Measurements from ENCODE around the gene HECW1. TPM values are rescaled to one million over a fixed set of nuclear protein-coding genes. Genes with fewer than 3 reads are reported as not detected.

The HECW1 gene
- total RNA-seq, 2 donors from 2014 or later = 0.24 TPM; not detected in 1

DNA sequence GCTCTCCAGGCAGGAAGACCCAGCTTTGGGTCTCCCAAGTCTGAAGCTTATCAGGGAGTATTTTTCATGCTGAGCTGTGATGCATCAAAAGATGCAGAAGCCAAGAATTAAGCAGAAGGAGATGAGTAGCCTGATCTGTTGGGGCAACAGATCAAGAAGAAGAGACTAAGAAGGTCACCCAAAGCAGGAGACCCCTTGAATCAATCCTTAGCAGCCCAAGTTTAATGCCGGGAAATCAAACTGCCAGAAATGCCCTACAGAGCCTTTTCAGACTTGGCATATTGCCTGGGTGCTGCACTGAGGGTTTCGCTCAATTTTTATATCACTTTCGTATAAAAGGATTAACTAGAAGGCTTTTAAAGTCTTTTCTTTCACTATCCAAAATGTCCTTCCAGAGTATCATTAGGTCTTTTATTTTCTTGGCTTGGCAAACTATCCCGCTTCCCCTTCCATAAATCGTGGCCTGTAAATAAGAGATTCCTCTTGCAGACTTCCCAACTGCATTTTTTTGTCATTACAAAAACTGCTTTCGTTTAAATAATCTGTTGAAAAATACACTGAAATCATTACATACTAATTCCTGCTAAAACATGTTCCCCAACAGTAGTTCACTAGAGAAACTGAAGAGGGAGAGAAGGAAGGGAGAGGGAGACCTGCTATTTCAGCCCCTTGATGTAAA, 421.5 kb downstream of the HECW1 start:
- no peak for DNase-seq (ENCODE audit: low spot score)
- intact Hi-C loops (cut with DNase I) = no loop called here

DNA sequence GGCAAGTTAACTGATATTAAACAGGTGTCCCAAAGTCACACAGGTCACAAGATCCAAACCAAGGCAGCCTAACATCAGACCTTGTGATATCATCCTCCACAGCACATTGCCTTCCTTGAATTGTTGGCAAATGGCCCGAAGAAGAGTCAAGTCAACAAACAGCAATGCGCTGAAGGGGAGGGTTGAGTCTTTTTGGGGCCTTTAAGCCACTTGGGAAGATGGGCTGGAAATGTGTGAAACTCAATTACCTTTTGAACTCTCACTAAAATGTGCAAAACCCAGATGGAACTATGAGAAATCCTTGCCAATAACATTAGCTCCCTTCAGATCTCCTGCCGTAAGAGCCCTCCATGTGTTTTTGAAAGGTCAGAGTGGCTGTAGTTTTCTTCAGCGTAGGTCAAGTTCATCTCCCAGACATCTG, 422.6 kb downstream of the HECW1 start:
- DNase-seq (ENCODE audit: low spot score) = no peak
- intact Hi-C loops (cut with DNase I) = no loop called here

DNA sequence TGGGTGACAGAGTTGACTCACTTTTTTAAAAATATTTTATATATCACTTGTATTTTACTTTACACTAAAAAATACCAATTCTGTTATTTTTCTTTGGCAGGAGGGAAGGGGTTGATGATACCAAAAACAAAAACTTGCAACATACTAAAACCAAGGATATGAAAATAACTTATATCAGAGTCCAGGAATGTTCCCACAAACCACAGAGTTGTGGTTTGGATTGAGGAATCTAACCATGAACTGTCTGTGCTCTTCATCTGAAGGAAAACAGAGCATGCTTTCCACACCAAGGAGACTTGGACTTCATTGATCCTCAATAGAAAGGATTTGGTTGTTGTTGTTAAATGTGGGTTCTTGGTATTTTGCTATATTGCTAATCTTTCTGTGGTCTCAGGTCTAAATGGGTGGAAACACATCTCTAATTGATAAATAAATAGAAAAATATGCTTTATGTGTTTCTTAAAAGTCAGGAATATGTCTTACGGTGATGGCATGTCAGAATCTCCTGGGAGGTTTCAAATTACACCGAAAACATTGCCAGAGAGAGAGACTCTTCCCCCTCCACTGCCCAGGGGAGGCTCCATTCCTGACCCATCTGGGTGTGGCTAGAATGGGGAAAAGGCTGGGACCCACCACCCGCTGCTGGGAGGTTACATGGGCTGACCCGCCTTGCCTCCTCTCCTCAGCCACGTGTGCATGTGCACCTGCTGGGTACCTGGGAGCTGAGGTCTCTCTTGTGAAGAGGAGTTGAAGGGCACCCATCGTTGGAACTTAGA, 423.6 kb downstream of the HECW1 start:
- DNase-seq (ENCODE audit: low spot score) = no peak
- intact Hi-C loops (cut with DNase I) = no loop called here

DNA sequence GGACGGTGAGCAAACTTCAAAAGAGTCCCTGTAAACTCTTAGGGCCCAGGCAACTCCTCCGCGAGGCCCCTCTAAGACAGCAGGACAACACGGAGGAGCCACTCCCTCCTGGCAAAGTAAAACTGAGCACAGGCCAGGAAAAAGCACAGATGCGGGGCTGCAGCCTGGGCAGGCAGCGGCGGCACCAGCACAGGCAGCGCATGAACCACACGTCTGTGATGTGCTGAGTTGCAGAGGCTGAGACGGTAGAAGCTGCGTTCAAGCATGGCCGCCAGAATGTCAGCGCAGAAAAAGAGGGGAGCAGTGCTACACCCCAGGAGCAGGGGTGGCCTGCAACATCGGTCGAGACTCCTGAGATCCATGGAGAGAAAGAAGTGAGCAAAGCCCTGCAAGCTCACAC, 424.3 kb downstream of the HECW1 start:
- intact Hi-C loops (cut with DNase I) = no loop called here
- DNase-seq (ENCODE audit: low spot score) = no peak

DNA sequence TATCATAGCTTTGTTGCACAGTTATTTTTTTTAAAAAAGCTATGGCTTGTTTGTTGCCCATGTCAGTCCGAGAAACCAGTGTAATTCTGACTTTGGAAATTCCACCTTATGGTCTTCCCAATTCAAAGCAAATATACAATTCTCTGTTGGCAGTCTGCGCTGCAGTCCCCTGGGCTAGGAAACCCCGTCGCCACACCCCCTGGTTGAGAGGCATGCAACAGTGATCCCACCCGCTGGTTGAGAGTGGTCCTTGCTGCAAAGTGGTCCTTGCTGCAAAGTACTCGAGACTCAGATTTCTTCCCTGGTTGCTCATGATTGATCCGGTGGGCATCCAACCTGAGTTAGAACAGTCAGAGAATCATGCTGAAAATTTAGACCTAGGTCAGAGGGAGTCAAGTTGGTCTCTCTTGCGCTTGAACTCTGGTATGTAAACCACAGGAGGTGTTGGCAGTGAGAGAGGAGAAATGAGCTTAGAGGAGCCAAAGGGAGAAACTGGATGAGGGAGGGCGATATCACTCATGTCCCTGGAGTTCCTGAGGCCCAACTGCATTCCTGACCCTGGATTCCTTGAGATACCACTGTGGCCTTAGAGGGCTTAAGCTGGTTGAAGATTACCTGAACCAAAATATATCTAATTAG, 425.4 kb downstream of the HECW1 start:
- intact Hi-C loops (cut with DNase I) = no loop called here
- DNase-seq (ENCODE audit: low spot score) = no peak

DNA sequence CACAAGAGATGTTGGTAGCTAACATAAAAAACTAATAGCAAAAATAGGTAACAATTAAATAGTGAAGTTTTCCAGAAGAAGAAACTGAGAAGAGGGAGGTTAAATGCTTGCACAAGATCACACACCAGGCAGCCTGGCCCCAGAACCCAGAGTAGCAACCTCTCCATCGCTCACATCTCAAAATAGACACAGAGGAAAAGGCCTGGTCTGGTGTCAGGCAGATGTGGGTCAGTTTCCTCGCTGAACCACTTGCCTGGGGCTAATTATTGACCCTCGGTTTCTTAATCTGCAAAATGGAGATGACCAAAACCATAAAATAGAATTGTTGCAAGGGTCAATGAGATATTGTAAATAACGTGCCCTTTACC, 425.9 kb downstream of the HECW1 start:
- intact Hi-C loops (cut with DNase I) = no loop called here
- DNase-seq (ENCODE audit: low spot score) = no peak

DNA sequence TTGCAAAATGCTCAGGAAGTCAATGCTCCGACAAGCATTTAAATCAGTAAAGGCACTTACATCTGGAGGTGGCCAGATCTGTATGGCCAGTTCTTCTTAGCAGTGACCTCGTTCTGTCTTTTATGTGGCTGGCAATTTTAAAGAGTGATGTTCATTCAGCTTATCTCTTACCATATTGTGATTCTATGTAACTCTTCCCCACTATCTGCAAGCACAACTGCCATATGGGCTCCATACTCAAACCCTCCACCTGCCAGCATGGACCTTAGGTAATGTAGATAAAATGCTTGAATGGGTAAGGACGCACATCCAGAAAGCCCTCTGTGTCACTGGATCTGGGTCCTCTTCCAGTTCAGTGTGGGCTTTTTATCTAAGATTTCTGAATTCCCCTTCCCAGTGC, 428.0 kb downstream of the HECW1 start:
- intact Hi-C loops (cut with DNase I) = no loop called here
- DNase-seq (ENCODE audit: low spot score) = no peak

DNA sequence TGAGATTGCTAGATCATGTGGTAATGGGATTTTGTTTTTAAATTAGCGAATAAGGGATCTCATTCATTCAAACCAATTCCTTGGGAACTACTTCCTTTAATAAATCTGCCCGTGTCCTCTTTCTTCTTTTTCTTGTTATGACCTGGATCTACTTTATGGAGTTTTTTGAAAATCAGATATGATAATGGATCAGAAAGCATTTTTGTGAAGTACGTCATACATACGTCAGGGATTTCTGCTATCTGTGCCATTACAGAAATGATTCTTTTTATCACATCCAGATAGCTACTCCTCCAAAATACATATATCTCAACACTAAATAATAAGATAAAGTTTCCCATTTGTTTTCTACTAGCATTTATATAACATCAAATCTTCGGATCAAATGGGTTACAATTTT, 430.3 kb downstream of the HECW1 start:
- no peak for DNase-seq (ENCODE audit: low spot score)
- intact Hi-C loops (cut with DNase I) = no loop called here

DNA sequence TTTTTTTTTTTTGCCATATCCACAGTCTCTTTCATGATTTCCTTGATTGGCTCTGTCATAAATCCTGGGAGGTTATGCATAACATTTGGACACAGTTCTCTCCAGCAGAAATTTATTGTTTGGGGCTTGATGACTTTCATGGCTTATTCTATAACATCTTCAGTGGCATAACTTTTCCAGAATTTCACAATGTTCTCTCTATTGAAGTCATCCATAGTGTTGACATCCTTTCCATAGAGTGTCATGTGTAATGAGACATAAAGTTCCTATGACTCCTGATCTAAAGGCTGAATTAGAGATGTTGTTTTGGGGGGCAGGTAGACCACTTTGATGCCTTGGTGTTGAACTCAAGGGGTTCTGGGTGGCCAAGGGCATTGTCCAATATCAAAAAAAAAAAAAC, 433.8 kb downstream of the HECW1 start:
- no peak for DNase-seq (ENCODE audit: low spot score)
- intact Hi-C loops (cut with DNase I) = no loop called here

DNA sequence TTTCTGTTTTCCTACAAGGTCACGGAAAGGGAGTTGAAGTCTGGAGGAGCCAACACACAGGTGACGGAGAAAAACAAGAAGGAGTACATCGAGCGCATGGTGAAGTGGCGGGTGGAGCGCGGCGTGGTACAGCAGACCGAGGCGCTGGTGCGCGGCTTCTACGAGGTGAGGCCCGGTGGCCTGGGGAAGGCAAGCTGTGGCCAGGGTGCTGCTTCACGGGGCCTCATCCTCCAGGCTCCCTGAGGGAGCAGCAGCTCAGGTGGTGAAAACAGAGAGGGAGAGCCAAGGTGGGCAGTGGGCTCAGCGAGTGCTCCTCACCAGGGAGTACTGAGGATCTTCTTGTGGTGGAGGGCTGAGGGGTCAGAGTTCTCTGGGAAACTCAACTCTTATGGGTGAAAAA, 438.0 kb downstream of the HECW1 start:
- DNase-seq (ENCODE audit: low spot score) = no peak
- intact Hi-C loops (cut with DNase I) = no loop called here

DNA sequence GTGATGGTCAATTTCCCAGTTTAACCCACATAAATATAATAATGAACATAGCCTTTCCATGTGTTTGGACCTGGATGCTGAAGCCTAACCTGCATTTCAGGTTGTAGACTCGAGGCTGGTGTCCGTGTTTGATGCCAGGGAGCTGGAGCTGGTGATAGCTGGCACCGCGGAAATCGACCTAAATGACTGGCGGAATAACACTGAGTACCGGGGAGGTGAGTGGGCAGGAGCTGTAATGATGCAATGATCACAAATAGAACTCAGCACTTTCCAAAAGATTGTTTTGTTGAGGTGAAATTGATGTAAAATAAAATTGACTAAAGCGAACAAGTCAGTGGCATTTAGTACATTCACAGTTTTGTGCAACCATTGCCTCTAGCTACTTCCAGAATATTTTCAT, 439.7 kb downstream of the HECW1 start:
- DNase-seq (ENCODE audit: low spot score) = no peak

DNA sequence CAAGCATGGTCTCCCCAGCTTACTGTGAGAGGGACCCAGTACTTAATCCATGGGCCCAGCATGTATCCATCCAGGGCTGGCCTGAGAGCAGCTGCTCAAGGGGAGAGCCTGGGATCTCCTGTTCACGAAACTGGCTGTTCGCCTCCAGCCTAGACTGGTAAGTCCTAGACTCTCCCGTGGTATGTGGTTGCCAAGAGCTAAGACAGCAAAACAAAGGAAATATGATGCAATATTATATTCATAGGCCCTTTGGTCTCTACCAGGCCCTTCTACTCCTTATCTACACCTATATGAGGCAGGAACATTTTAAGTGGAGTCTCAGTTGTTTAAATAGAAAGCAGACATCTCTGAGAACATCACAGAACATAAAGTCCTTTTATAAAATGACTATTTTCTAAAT, 441.6 kb downstream of the HECW1 start:
- intact Hi-C loops (cut with DNase I) = loop anchor here in 1 of 2 donors (2.0 kb wide), 1 partner anchor 17 kb away; no protein-coding TSS in a partner anchor
- DNase-seq (ENCODE audit: low spot score) = no peak

More for the DNA sequence above, 439.7 kb downstream of the HECW1 start:
- intact Hi-C loops (cut with DNase I) = loop anchor here in 1 of 2 donors (2.0 kb wide), 1 partner anchor 19 kb away; no protein-coding TSS in a partner anchor

DNA sequence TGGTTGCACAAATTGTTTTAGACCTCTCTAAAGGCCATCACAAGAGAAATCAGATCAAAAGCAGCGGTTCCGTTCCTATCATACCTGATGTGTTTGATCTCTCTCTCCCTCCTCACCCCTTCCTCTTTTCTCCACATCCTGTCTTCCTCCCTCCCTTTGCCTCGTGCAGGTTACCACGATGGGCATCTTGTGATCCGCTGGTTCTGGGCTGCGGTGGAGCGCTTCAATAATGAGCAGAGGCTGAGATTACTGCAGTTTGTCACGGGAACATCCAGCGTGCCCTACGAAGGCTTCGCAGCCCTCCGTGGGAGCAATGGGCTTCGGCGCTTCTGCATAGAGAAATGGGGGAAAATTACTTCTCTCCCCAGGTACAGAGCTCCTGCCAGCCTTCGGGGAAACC, 442.0 kb downstream of the HECW1 start:
- DNase-seq (ENCODE audit: low spot score) = no peak
- intact Hi-C loops (cut with DNase I) = no loop called here

DNA sequence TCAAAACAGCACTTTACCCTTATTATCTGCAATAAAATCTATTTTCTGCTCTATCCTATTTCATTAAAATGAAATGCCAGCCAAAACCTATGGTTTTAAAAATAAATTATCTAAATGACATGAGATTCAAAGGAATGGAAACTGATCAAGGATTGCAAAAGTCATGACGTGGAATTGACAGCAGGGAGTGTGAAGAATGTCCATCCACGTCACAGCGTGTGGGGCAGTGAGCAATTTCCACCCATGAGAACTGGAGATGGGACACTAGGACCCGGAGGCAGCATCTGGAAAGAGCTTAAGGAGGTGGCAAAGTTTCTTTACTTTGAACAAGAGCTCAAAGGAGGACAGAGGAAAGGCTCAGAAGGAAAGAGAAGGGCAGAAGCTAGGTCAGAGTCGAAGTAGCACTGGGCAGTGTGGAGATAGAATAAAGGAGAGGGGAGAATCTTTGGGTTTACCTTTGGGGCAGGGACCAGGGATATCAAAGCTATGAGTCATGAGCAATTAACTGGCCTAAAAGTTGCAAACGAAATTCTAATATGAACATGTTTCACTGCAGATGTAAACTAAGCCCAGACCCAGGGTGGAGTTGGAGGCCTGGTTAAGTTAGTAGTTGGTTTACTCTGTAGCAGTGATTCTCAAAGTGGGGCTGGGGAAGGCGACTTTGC, 445.5 kb downstream of the HECW1 start:
- no peak for DNase-seq (ENCODE audit: low spot score)
- intact Hi-C loops (cut with DNase I) = no loop called here

DNA sequence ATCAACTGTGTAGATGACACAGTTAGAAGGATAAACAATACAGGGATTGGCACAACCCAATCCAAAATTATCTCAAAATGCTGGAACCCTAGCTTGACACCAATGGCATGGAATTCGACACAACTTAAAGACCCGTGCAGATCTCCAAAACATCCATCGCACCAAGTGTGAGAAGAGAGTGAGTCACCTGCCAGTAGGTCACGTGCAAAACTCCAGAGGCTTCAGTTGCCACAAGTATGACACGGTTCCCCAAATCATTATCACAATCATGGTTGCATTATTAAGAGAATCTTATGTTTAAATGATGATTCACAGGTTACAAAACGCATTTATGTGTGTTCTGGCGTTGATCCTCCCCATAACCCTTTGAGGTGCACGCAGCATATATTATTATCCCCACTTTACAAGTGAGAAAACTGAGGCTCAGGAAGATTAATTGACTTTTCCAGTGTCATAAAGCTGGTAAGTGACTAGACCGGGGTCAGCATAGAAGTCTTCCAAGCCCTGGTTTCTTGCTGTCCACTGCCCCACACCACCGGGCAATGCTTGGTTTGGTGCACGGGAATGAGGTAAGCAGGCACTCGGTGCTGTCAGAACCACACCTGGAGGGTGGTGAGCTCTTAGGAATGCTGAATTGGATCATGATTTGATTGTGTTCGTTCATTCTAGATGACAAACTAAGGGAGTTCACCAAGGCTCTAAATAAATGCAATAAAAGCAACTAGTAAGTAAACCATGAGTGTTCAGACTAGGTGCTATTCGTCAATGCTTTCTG, 446.9 kb downstream of the HECW1 start:
- no peak for DNase-seq (ENCODE audit: low spot score)
- intact Hi-C loops (cut with DNase I) = no loop called here

DNA sequence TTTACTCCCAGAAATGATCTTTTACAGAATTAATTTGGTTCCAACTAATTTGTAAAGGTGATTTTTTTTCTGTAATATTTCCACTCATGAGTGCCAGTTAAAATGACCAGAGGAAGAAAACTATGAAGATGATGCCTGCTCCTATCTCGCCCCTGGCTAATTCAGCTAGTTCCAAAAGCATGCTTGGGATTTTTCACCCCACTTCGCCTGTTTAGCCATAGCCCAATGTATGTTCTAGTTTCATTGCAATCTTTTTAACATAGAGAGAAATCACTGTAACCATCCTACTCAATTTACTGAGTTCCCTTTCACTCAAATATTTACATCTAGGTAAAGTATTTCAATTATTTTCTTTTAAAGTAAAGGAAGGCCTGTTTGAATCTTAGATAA, 447.5 kb downstream of the HECW1 start:
- DNase-seq (ENCODE audit: low spot score) = no peak
- intact Hi-C loops (cut with DNase I) = no loop called here

DNA sequence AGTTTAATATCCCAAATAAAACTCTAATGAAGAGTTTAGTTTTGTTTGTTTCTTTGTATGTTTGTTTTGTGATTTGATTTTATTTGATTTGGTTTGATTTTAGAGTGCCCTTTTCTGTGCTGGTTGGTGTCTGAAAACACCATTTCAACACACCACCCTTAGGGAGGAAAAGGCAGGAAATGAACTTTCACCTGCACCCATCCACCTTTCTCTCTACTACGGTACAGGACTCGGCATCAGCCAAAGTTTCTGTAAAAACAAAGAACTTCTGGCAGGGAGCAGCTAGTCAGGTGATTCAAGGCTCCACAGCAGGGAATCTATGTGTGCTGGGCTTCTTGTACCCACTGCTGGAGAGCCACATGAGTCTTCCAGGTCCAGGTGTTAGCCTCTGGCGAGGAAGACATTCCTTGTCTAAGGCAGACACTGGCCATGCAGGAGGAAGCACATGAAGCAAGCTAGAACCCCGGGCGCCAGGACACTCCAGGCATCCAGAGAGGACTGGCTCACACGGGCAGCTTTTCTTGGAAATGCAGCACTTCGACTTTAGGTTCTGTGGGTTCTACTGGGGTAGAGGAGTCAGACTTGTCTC, 448.4 kb downstream of the HECW1 start:
- DNase-seq (ENCODE audit: low spot score) = no peak
- intact Hi-C loops (cut with DNase I) = no loop called here

DNA sequence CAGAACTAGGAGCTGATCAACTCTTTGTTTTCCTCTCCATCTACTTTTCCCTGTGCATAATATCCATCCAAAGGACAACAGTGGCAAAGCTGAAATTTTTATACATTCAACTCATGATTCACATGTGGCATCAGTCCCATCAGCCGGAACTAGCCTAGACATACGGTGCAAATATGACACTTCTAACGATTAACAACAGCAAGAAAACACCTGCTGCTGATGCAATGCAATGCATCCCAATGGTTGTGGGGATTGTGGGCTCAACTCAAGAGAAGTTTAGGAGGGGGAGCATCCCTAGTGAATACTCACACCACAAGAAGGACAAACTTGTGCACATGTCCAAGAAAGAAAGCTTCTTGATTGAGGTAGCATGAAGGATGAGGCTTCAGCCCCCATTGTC, 449.9 kb downstream of the HECW1 start:
- intact Hi-C loops (cut with DNase I) = no loop called here
- no peak for DNase-seq (ENCODE audit: low spot score)

DNA sequence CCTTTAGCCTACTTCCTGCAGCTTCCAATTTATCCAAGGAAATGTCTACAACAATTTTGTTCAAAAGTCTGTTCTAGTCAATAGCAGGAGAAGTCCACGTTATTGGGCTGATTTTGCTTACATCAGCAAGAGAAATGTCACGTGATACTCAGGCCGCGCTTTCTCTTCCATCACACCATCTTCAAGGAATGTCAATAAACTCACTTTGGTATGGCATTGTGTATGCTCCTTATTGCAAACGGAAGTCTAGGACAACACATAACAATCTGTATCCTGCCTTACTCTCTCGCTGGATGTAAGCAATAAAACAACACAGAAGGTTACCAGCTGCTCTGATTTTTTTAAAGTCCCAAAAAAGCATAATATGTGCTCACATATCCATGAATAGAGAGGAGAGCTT, 453.3 kb downstream of the HECW1 start:
- intact Hi-C loops (cut with DNase I) = no loop called here
- no peak for DNase-seq (ENCODE audit: low spot score)
